Loucy (cell line): ENCODE results near the gene ARL13B.

Experiments
- CTCF ChIP-seq: fragments of 200-600 bp; sonication (generic); conservative IDR thresholded peaks from 2 replicates; pipeline ENCODE4 v1.5.1; 2014; ENCODE audit warnings: mild to moderate bottlenecking, antibody characterized with exemption, low read length
- EZH2phosphoT487 ChIP-seq: fragments of 200-600 bp; IDR thresholded peaks from 2 replicates; pipeline ENCODE4 v1.6.1; 2018; ENCODE audit warnings: antibody characterized with exemption, mild to moderate bottlenecking, moderate library complexity, borderline replicate concordance

GRCh38 chr3:94024385-94024784, 44.4 kb downstream of the ARL13B start:
- TF ChIP-seq CTCF (no peak), EZH2phosphoT487 (no peak)
